ENCODE data around the gene DENND4A. TPM values are rescaled to one million over a fixed set of nuclear protein-coding genes. Genes with fewer than 3 reads are reported as not detected.
A peak's percentile ranks its signal among the peaks of the same experiment; 100 is the strongest.

Gene DENND4A
- polyA plus RNA-seq, 1 of the 3 experiments (the other 2 are of a cell fraction), result 2.5 TPM

GRCh38 chr15:65675551-65675950, 116.5 kb downstream of the DENND4A start:
- Histone ChIP-seq H3K4me1 (ENCODE audit: control insufficient read depth in 1 of 2, insufficient read depth in 2 of 2, low read depth in 1 of 2, low read length in 1 of 2) (no peaks in the 10 kb centered on the region), H3K27ac (ENCODE audit: low read depth in 2 of 2, low read length in 1 of 2) (no peak overlapping the region), H3K4me3 (ENCODE audit: low read depth in 2 of 2, low read length in 1 of 2) (no peak overlapping the region), H2AFZ (ENCODE audit: low read depth) (no peak overlapping the region), H3K9me2 (no peaks in the 10 kb centered on the region), H3K4me2 (no peak overlapping the region), H3K36me3 (replicated peaks in 1 of 2; ENCODE audit: control insufficient read depth in 1 of 2, insufficient read depth in 2 of 2, low read length in 1 of 2) (peaks cover under 1 to 12% of the 10 kb centered on the region in 2 experiments), H4K20me1 (ENCODE audit: insufficient read depth) (no peaks in the 10 kb centered on the region), H3K79me2 (ENCODE audit: insufficient read depth) (no peaks in the 10 kb centered on the region), H3K9ac (no peak overlapping the region), H3K9me3 (no peaks in the 10 kb centered on the region), H3F3A (replicated peaks; ENCODE audit: insufficient read depth) (no peaks in the 10 kb centered on the region), H3K27me3 (ENCODE audit: insufficient read depth) (no peaks in the 10 kb centered on the region)
- ChIA-PET POLR2A (no interaction called here), CTCF (interaction anchor here (2.3 kb wide), 1 partner anchor 149 kb away, joined by 5 read pairs; no protein-coding TSS in a partner anchor)
- TF ChIP-seq CTCF (IDR thresholded peaks at IDR 0.05) (no peak), GABPA (IDR thresholded peaks at IDR 0.05; ENCODE audit: low read depth) (no peak), EZH2phosphoT487 (IDR thresholded peaks at IDR 0.05; ENCODE audit: borderline replicate concordance, low read depth) (no peak), MAX (IDR thresholded peaks at IDR 0.05; ENCODE audit: low read depth) (no peak), YY1 (IDR thresholded peaks at IDR 0.05; ENCODE audit: low read depth) (no peak), NFIC (IDR thresholded peaks at IDR 0.05; ENCODE audit: borderline replicate concordance) (no peak), RCOR1 (IDR thresholded peaks at IDR 0.05; ENCODE audit: low read length) (no peak), JUND (IDR thresholded peaks at IDR 0.05) (no peak), MXI1 (IDR thresholded peaks at IDR 0.05; ENCODE audit: low read depth, low read length) (no peak), RAD21 (IDR thresholded peaks at IDR 0.05; ENCODE audit: low read length) (no peak)
- TF ChIP-seq, protein P1, sequence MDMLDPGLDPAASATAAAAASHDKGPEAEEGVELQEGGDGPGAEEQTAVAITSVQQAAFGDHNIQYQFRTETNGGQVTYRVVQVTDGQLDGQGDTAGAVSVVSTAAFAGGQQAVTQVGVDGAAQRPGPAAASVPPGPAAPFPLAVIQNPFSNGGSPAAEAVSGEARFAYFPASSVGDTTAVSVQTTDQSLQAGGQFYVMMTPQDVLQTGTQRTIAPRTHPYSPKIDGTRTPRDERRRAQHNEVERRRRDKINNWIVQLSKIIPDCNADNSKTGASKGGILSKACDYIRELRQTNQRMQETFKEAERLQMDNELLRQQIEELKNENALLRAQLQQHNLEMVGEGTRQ (IDR thresholded peaks at IDR 0.05; ENCODE audit: borderline replicate concordance, low read depth, low read length), result no peak
- TF ChIP-seq, protein P2, sequence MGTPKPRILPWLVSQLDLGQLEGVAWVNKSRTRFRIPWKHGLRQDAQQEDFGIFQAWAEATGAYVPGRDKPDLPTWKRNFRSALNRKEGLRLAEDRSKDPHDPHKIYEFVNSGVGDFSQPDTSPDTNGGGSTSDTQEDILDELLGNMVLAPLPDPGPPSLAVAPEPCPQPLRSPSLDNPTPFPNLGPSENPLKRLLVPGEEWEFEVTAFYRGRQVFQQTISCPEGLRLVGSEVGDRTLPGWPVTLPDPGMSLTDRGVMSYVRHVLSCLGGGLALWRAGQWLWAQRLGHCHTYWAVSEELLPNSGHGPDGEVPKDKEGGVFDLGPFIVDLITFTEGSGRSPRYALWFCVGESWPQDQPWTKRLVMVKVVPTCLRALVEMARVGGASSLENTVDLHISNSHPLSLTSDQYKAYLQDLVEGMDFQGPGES (IDR thresholded peaks at IDR 0.05; ENCODE audit: low read depth, low read length), result no peak
- no peak for DNase-seq
- WGBS (ENCODE audit: low lambda C conversion rate), result 49% methylated on average over 1 of the region's 1 CpG

DNA sequence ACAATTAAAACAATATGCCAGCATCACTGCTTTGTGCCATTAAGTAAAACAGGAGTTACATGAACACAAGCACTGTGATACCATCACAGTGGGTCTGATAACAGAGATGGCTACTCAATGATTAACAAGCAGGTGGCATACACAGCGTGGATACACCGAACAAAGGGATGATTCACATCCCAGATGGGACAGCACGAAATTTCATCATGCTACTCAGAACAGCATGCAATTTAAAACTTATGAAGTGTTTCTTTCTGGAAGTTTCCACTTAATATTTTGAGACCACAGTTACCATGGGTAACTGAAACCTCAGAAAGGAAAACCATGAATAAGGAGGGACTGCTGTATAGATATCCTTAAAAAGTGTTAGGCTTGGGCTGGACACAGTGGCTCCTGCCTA, 125.8 kb downstream of the DENND4A start:
- no peak overlapping the region for H2AFZ ChIP-seq (ENCODE audit: low read depth)
- peak overlapping the region in 1 of 2 experiments; percentile 21; a peak in 1 of 4 replicates for H3K27ac ChIP-seq (ENCODE audit: low read depth in 2 of 2, low read length in 1 of 2)
- H3K36me3 ChIP-seq (replicated peaks in 1 of 2; ENCODE audit: control insufficient read depth in 1 of 2, insufficient read depth in 2 of 2, low read length in 1 of 2), result peaks cover 16 to 38% of the 10 kb centered on the region in 2 experiments
- peaks cover 4% of the 10 kb centered on the region for H3F3A ChIP-seq (replicated peaks; ENCODE audit: insufficient read depth)
- H3K4me3 ChIP-seq (ENCODE audit: low read depth in 2 of 2, low read length in 1 of 2), result no peak overlapping the region
- H4K20me1 ChIP-seq (ENCODE audit: insufficient read depth), result no peaks in the 10 kb centered on the region
- no peaks in the 10 kb centered on the region; a peak in 1 of 4 replicates for H3K4me1 ChIP-seq (ENCODE audit: control insufficient read depth in 1 of 2, insufficient read depth in 2 of 2, low read depth in 1 of 2, low read length in 1 of 2)
- CTCF ChIA-PET, result no interaction called here
- H3K9ac ChIP-seq, result no peak overlapping the region
- POLR2A ChIA-PET, result no interaction called here
- no peaks in the 10 kb centered on the region for H3K27me3 ChIP-seq (ENCODE audit: insufficient read depth)
- DNase-seq, result no peak
- H3K79me2 ChIP-seq (ENCODE audit: insufficient read depth), result no peaks in the 10 kb centered on the region
- no peaks in the 10 kb centered on the region for H3K9me3 ChIP-seq
- H3K9me2 ChIP-seq, result no peaks in the 10 kb centered on the region
- 53% methylated on average over 3 of the region's 3 CpGs for WGBS (ENCODE audit: low lambda C conversion rate)
- no peak overlapping the region for H3K4me2 ChIP-seq
- TF ChIP-seq YY1 (IDR thresholded peaks at IDR 0.05; ENCODE audit: low read depth), result no peak
- TF ChIP-seq USF1 (IDR thresholded peaks at IDR 0.05; ENCODE audit: borderline replicate concordance, low read depth), result no peak
- TF ChIP-seq CTCF (IDR thresholded peaks at IDR 0.05), result no peak
- TF ChIP-seq GATA2 (CRISPR knock-in tag; IDR thresholded peaks at IDR 0.05), result no peak
- no peak for TF ChIP-seq SIN3A (IDR thresholded peaks at IDR 0.05; ENCODE audit: borderline replicate concordance, low read depth, low read length)
- TF ChIP-seq RFX5 (IDR thresholded peaks at IDR 0.05; ENCODE audit: low read length), result no peak
- TF ChIP-seq MEF2A (IDR thresholded peaks at IDR 0.05; ENCODE audit: borderline replicate concordance, low read depth), result no peak
- TF ChIP-seq TCF12 (IDR thresholded peaks at IDR 0.05), result no peak
- TF ChIP-seq, protein P2 (IDR thresholded peaks at IDR 0.05; ENCODE audit: low read depth, low read length), result no peak
- no peak for TF ChIP-seq GABPA (IDR thresholded peaks at IDR 0.05; ENCODE audit: low read depth)
- no peak for TF ChIP-seq FOXJ3 (CRISPR knock-in tag; IDR thresholded peaks at IDR 0.05)
- TF ChIP-seq RCOR1 (IDR thresholded peaks at IDR 0.05; ENCODE audit: low read length), result no peak
- TF ChIP-seq POLR2AphosphoS5 (IDR thresholded peaks at IDR 0.05; ENCODE audit: low read depth, low read length), result no peak
